Coronary artery (tissue), 2 donors: ENCODE data around the gene PTPRH.
"Not testable (repeated sequence)": the region's sequence is repeated elsewhere in the genome, so short reads cannot be mapped to it uniquely, and the experiment has no call there.

Experiments used
- DNase-seq: peaks from one replicate; pipeline ENCODE4 v3.0.0-alpha.2; 2017; ENCODE audit warnings: low spot score
- H3K27ac ChIP-seq, 2 donors: fragments of 200-600 bp; sonication (generic); one replicate each; pipeline ENCODE4 v1.5.1; 2016 to 2019
- H3K4me3 ChIP-seq: fragments of 200-600 bp; sonication (generic); 2 replicates; pipeline ENCODE4 v1.5.1; 2016; ENCODE audit warnings: mild to moderate bottlenecking, moderate library complexity
- TF ChIP-seq, protein P1 (sequence below): fragments of 200-600 bp; sonication (generic); IDR thresholded peaks from one replicate; pipeline ENCODE4 v1.5.1; 2019; ENCODE audit warnings: antibody characterized with exemption

The PTPRH gene

DNA sequence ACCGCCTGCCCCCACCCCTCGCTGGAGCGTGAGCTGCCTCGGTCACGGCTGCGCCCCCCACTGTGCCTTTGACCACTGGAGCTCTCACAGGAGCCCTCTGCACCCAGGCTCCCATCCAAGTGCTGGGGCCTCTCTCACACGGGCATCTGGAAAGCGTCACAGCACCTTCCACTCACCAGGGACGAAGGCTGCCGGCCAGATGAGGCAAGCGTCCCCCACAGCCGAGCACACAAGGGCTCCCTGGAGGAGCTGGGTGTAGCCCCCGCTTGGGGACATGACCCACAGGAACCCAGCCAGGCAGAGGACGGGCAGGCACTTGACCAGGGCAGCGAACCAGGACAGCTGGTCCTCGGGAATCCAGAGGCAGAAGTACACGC is 18.7 kb upstream of the PTPRH start:
- no peak overlapping the region for H3K27ac ChIP-seq
- H3K4me3 ChIP-seq, result no peak overlapping the region
- no peak for DNase-seq
- TF ChIP-seq, protein P1, sequence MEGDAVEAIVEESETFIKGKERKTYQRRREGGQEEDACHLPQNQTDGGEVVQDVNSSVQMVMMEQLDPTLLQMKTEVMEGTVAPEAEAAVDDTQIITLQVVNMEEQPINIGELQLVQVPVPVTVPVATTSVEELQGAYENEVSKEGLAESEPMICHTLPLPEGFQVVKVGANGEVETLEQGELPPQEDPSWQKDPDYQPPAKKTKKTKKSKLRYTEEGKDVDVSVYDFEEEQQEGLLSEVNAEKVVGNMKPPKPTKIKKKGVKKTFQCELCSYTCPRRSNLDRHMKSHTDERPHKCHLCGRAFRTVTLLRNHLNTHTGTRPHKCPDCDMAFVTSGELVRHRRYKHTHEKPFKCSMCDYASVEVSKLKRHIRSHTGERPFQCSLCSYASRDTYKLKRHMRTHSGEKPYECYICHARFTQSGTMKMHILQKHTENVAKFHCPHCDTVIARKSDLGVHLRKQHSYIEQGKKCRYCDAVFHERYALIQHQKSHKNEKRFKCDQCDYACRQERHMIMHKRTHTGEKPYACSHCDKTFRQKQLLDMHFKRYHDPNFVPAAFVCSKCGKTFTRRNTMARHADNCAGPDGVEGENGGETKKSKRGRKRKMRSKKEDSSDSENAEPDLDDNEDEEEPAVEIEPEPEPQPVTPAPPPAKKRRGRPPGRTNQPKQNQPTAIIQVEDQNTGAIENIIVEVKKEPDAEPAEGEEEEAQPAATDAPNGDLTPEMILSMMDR, result no peak

DNA sequence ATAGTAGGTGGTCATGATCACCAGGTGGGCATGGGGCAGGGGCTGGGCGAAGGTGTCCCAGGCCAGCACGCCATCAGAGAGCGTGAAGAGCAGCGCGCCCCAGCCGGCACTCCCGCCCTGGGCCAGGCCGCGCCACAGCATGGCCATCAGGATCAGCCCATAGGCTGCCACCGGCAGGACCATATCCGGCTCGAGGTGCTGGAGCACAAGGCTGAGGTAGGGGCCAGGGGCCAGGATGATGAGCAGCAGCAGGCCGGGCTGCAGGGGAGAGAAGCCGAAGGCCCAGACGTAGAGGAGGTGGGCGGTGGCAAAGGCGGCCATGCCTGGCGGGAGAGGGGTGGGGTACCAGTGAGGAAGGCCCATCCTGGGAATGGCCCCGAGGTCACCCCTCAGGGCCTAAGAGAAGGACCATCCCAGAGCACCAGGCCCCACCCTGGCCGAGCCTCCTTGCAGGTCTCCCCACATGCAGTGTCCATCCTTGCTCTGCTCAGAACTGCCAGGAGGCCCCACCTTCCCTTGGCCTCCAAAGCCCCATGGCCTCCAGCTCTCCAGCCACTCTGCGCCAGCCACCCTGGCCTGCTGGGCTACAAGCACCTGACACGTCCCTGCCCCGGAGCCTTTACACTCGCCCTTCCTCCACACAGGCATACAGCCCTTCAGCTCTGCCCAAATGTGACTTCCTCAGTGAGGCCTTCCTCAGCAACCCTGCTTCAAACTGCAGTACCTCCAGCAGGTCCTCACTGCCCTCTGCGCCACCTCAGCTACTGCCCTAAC is 18.1 kb upstream of the PTPRH start:
- Histone ChIP-seq H3K4me3 (no peak overlapping the region), H3K27ac (no peak overlapping the region)
- TF ChIP-seq, protein P1, result no peak
- DNase-seq, result no peak

DNA sequence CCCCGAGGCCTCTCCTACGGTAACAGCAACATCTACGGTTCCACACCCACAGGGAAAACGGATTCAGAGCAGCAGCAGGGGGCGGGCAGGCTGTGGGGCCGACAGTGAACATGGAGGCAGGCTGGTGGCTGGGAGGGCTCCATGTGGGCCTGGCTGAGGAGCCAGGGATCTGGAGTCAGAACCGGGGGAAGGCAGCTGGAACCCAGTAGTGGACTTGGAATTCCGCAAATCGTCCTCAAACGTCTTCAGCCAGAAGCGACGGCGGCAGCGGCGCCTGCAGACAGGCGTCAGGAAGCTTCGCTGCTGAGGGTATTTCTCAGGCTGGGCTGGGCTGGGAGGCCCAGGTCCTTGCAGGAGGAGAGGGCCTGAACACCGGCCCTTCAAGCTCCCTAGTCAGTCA is 17.5 kb upstream of the PTPRH start:
- H3K4me3 ChIP-seq, result no peak overlapping the region
- no peak for DNase-seq
- no peak overlapping the region for H3K27ac ChIP-seq
- TF ChIP-seq, protein P1, result no peak

DNA sequence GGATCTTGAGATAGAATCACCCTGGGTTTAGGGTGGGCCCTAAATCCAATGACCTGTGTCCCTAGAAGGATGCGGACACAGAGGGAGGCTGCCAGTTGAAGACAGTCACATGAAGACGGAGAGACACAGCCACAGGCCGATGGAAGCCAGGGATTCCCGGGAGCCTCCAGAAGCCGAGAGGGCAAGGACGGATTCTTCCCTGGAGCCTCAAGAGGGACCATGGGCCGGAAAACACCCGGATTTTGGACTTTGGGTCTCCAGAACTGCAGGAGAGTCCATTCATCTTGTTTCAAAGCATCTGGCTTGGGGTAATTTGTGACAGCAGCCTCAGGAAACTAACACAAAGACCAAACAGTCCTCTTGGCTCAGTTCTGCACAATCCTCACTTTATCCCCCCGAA is 17.0 kb upstream of the PTPRH start:
- DNase-seq, result no peak
- Histone ChIP-seq H3K4me3 (no peak overlapping the region), H3K27ac (no peak overlapping the region)
- TF ChIP-seq, protein P1, result no peak

DNA sequence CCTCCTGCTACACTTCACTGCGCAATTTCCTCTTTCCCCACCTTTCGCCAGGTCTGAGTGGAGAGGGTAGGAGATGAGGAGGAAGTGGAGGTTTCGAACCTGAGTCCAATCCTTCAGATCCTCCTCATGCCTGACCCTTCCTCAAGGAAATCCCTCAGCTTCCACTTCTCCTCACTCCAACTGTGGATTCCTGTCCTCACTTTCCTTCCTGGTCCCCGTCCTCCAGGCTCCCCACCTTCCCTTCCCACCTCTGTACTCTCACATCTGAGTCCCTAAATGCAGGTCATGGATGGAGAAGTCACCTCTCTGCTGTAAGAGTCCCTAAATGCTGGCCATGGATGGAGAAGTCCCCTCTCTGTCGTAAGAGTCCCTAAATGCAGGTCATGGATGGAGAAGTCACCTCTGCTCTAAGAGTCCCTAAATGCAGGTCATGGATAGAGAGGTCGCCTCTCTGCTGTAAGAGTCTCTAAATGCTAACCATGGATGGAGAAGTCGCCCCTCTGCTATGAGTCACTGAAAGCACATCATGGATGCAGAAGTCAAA is 16.2 kb upstream of the PTPRH start:
- H3K4me3 ChIP-seq, result no peak overlapping the region

DNA sequence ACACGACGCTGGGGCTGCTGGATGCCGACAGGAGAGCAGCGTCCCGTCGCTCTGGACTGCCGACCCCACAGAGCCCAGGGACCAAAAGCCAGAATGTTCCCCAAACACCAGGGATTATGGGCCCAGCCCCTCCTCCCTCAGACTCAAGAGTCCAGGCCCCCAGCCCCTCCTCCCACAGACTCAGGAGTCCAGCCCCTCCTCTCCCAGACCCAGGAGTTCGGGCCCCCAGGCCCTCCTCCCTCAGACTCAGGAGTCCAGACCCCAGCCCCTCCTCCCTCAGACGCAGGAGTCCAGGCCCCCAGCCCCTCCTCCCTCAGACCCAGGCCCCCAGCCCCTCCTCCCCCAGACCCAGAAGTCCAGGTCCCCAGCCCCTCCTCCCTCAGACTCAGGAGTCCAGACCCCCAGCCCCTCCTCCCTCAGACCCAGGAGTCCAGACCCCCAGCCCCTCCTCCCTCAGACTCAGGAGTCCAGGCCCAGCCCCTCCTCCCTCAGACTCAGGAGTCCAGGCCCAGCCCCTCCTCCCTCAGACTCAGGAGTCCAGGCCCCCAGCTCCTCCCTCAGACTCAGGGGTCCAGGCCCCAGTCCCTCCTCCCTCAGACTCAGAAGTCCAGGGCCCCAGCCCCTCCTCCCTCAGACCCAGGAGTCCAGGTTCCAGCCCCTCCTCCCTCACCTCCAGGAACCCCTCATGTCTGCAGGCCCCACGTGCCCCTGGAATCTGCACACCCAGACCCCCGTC is 15.5 kb upstream of the PTPRH start:
- not testable (repeated sequence) for H3K27ac ChIP-seq, DNase-seq, H3K4me3 ChIP-seq

More for the DNA sequence above, 16.2 kb upstream of the PTPRH start:
- H3K27ac ChIP-seq, result no peak overlapping the region
- DNase-seq, result no peak
- TF ChIP-seq, protein P1, result no peak

DNA sequence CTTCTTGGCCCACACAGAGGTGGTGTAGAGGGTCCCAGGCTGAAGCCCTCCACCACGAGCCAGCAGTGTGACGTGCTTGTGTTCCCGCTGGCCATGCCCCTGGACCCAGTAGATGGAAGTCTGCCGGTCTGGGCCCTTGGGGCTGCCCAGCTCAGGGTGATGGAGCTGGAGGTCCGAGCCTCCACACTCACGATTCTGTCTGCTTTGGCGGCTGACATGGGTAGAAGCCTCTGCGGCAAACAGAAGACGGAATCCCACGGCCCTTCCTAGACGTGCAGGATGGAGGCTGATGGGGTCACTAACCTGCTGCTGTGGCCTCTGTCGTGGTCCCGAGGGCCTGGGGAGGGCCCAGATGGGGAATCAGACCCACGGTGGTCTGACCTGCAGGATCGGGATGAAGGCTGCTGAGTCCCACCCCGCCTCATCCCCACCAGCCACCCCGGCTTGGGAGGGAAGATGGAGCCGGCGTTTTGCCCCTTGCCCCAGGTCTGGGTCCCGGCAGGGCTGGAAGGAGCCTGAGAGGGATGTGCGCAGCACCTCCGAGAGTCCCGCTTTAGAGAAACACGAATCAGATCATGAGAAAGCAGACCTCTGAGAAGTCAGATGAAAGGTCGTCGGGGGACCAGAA is 14.9 kb upstream of the PTPRH start:
- Histone ChIP-seq H3K27ac (no peak overlapping the region), H3K4me3 (no peak overlapping the region)
- no peak for DNase-seq
- TF ChIP-seq, protein P1, result no peak
